ENCODE data around the gene ACKR4. TPM values are rescaled to one million over a fixed set of nuclear protein-coding genes. Genes with fewer than 3 reads are reported as not detected.

ACKR4 gene
- total RNA-seq, 1 experiment from 2014 or later, result not detected

DNA sequence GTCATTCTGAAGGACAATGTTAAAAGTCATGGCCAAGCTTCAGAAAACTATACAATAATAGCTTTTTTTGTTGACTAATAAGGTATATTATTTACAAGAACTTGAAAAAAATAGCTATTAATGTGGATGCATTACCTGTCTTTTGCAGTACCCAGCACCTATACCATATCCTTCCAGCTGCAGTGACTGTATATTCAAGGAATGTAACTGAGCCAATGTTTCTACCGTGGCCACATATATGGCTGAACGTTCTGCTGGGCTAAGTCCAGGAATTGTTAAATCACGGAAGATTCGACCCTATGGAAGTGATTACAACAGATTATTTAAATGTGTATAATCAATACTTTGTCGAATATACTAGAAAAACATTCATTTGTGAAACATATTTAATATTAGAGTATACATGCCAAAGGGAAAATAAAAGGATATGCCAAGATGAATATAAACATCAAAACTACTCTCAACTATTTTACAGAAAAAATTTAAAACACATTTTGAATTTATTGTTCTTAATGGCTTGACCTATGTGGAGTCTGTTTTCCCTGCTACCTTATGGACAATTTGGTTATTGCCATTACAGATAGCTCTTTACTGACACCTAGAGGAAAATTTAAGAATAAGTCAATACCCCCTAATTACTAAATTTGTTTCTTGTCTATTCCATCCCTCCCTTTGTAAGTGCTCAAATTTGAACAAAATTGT lies 44.9 kb downstream of the ACKR4 start:
- BruUV-seq (replicated peaks), result no TSS peak
- H3F3A ChIP-seq (ENCODE audit: low read length, unreplicated experiment), result no peaks in the 10 kb centered on the region
- intact Hi-C loops (cut with micrococcal nuclease), result loop anchor here (1.0 to 5.0 kb wide), 2 partner anchors 106 to 290 kb away; no protein-coding TSS in a partner anchor
- DNase-seq (peak; percentile 66), ATAC-seq (peak; percentile 68)
- no peaks in the 10 kb centered on the region for H3K36me3 ChIP-seq (ENCODE audit: low read depth, low read length)
- no peaks in the 10 kb centered on the region for H3K79me2 ChIP-seq (ENCODE audit: low read length)
- H2AFZ ChIP-seq (ENCODE audit: low read length), result no peak overlapping the region
- peaks cover 21% of the 10 kb centered on the region for H3K4me1 ChIP-seq (ENCODE audit: insufficient read depth, low read length)
- CTCF ChIA-PET, result interaction anchor here (1.5 kb wide), 1 partner anchor 106 kb away, joined by 10 read pairs; no protein-coding TSS in a partner anchor
- no peak overlapping the region for H3K27ac ChIP-seq (ENCODE audit: low read length)
- H3K27me3 ChIP-seq (ENCODE audit: low read length), result no peaks in the 10 kb centered on the region
- H3K9me3 ChIP-seq (ENCODE audit: low read length), result no peaks in the 10 kb centered on the region
- no peak overlapping the region for H3K9ac ChIP-seq (ENCODE audit: low read length)
- TF ChIP-seq EZH2 (IDR thresholded peaks at IDR 0.05; ENCODE audit: low read length, unreplicated experiment), result no peak
- TF ChIP-seq CTCF (conservative IDR thresholded peaks at IDR 0.05; ENCODE audit: low read depth, low read length), result peak; percentile 66
- no peaks in the 10 kb centered on the region for H4K20me1 ChIP-seq (ENCODE audit: low read length)
- no peak overlapping the region for H3K4me2 ChIP-seq (ENCODE audit: low read length)
- H3K4me3 ChIP-seq (ENCODE audit: low read length), result no peak overlapping the region
- H3K9me2 ChIP-seq (replicated peaks; ENCODE audit: low read length), result no peaks in the 10 kb centered on the region
- POLR2A ChIA-PET (ENCODE audit: unreplicated experiment), result no interaction called here

DNA sequence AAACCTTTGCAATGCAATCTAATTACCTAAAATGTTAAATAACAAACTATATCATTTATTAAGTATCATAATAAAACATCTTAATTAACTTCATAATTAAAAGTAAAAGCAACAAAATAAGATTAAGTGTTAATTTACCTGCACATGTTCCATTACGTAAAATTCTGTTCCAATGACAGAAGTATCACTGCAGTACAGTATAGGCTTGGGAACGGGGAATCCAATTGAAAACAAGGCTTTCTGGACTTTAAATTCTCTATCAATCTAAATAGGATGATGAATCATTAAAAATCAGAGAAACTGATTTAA lies 45.4 kb downstream of the ACKR4 start:
- H3K79me2 ChIP-seq (ENCODE audit: low read length), result no peaks in the 10 kb centered on the region
- TF ChIP-seq EZH2phosphoT487 (IDR thresholded peaks at IDR 0.05; ENCODE audit: borderline replicate concordance, low read length) (no peak), EZH2 (IDR thresholded peaks at IDR 0.05; ENCODE audit: low read length, unreplicated experiment) (no peak), CTCF (conservative IDR thresholded peaks at IDR 0.05; ENCODE audit: low read depth, low read length) (no peak)
- no peaks in the 10 kb centered on the region for H3K9me2 ChIP-seq (replicated peaks; ENCODE audit: low read length)
- no peaks in the 10 kb centered on the region for H4K20me1 ChIP-seq (ENCODE audit: low read length)
- H2AFZ ChIP-seq (ENCODE audit: low read length), result no peak overlapping the region
- POLR2A ChIA-PET (ENCODE audit: unreplicated experiment), result no interaction called here
- H3K27ac ChIP-seq (ENCODE audit: low read length), result no peak overlapping the region
- CTCF ChIA-PET, result interaction anchor here (1.5 kb wide), 1 partner anchor 107 kb away, joined by 10 read pairs; no protein-coding TSS in a partner anchor
- H3K4me1 ChIP-seq (ENCODE audit: insufficient read depth, low read length), result peaks cover 16% of the 10 kb centered on the region
- intact Hi-C loops (cut with micrococcal nuclease), result loop anchor here (1.0 to 5.0 kb wide), 2 partner anchors 106 to 290 kb away; no protein-coding TSS in a partner anchor
- no peaks in the 10 kb centered on the region for H3K27me3 ChIP-seq (ENCODE audit: low read length)
- DNase-seq, result no peak
- H3K4me2 ChIP-seq (ENCODE audit: low read length), result no peak overlapping the region
- ATAC-seq, result no peak
- no peak overlapping the region for H3K4me3 ChIP-seq (ENCODE audit: low read length)
- no peaks in the 10 kb centered on the region for H3K9me3 ChIP-seq (ENCODE audit: low read length)
- no peaks in the 10 kb centered on the region for H3F3A ChIP-seq (ENCODE audit: low read length, unreplicated experiment)
- no peaks in the 10 kb centered on the region for H3K36me3 ChIP-seq (ENCODE audit: low read depth, low read length)
- no TSS peak for BruUV-seq (replicated peaks)
- H3K9ac ChIP-seq (ENCODE audit: low read length), result no peak overlapping the region

- Histone ChIP-seq H3K4me2 (ENCODE audit: low read length) (no peak overlapping the region), H2AFZ (ENCODE audit: low read length) (no peak overlapping the region), H3K79me2 (ENCODE audit: low read length) (no peaks in the 10 kb centered on the region), H3F3A (ENCODE audit: low read length, unreplicated experiment) (no peaks in the 10 kb centered on the region), H3K4me1 (ENCODE audit: insufficient read depth, low read length) (peaks cover 7% of the 10 kb centered on the region), H3K27me3 (ENCODE audit: low read length) (no peaks in the 10 kb centered on the region), H4K20me1 (ENCODE audit: low read length) (no peaks in the 10 kb centered on the region), H3K9ac (ENCODE audit: low read length) (no peak overlapping the region), H3K9me2 (replicated peaks; ENCODE audit: low read length) (no peaks in the 10 kb centered on the region), H3K9me3 (ENCODE audit: low read length) (no peaks in the 10 kb centered on the region), H3K4me3 (ENCODE audit: low read length) (no peak overlapping the region), H3K36me3 (ENCODE audit: low read depth, low read length) (no peaks in the 10 kb centered on the region), H3K27ac (ENCODE audit: low read length) (no peak overlapping the region)
- ChIA-PET POLR2A (ENCODE audit: unreplicated experiment) (no interaction called here), CTCF (interaction anchor here (0.6 kb wide), 1 partner anchor 41 kb away, joined by 3 read pairs; no protein-coding TSS in a partner anchor)
- intact Hi-C loops (cut with micrococcal nuclease), result loop anchor here (5.0 kb wide), 1 partner anchor 291 kb away; no protein-coding TSS in a partner anchor
- no peak for ATAC-seq
- no peak for DNase-seq
- TF ChIP-seq EZH2 (IDR thresholded peaks at IDR 0.05; ENCODE audit: low read length, unreplicated experiment) (no peak), EZH2phosphoT487 (IDR thresholded peaks at IDR 0.05; ENCODE audit: borderline replicate concordance, low read length) (no peak), CTCF (conservative IDR thresholded peaks at IDR 0.05; ENCODE audit: low read depth, low read length) (no peak)
- no TSS peak for BruUV-seq (replicated peaks)
Observed at GRCh38 chr3:132643366-132643765, 46.3 kb downstream of the ACKR4 start.
